Calu3 (cell line): ENCODE data around the gene TSLP. TPM values are rescaled to one million over a fixed set of nuclear protein-coding genes. Genes with fewer than 3 reads are reported as not detected.

Source experiments
- BruUV-seq: library from RNA; stranded (reverse); fragments of 400-500 nt; replicated peaks from 2 replicates; lab custom pipeline; 2021; lab: Mats Ljungman, UMichigan
- CTCF ChIA-PET: fragments of 300-600 bp; sonication (Branson Sonifier 250); formaldehyde crosslinking; loops from one replicate; lab custom pipeline; 2022; ENCODE audit warnings: antibody characterized with exemption; lab: Charles Lee
- DNase-seq: peaks from one replicate; pipeline ENCODE4 v3.0.0; 2022
- H3K27ac Mint-ChIP-seq: one replicate; pipeline ENCODE4 v1.8.0; 2022; ENCODE audit warnings: mixed read lengths; ENCODE audit not compliant: unreplicated experiment
- H3K27me3 Mint-ChIP-seq: one replicate; pipeline ENCODE4 v1.8.0; 2022; ENCODE audit warnings: mixed read lengths; ENCODE audit not compliant: unreplicated experiment
- H3K36me3 Mint-ChIP-seq: one replicate; pipeline ENCODE4 v1.8.0; 2022; ENCODE audit warnings: mild to moderate bottlenecking, moderate library complexity, mixed read lengths; ENCODE audit not compliant: insufficient read depth, unreplicated experiment
- H3K4me1 Mint-ChIP-seq: one replicate; pipeline ENCODE4 v1.8.0; 2022; ENCODE audit warnings: mild to moderate bottlenecking, low read depth, mixed read lengths; ENCODE audit not compliant: unreplicated experiment
- H3K4me3 Mint-ChIP-seq: one replicate; pipeline ENCODE4 v1.8.0; 2022; ENCODE audit warnings: mild to moderate bottlenecking, low read depth, moderate library complexity, mixed read lengths; ENCODE audit not compliant: unreplicated experiment
- H3K9me3 Mint-ChIP-seq: one replicate; pipeline ENCODE4 v1.8.0; 2022; ENCODE audit warnings: low read depth, mixed read lengths; ENCODE audit not compliant: unreplicated experiment
- CTCF ChIP-seq: fragments of 200-600 bp; IDR thresholded peaks from one replicate; pipeline ENCODE4 v1.8.0; 2022; ENCODE audit warnings: antibody characterized with exemption; ENCODE audit not compliant: unreplicated experiment
- intact Hi-C: fragments of 100-400 bp; cut with micrococcal nuclease; formaldehyde crosslinking; loops from one replicate; pipeline ENCODE4 v1.10.0; 2022; ENCODE audit not compliant: unreplicated experiment
- total RNA-seq: library from RNA; stranded (reverse); gene quantifications from 2 replicates; pipeline ENCODE4 v1.2.3, GENCODE V29; 2022

TSLP gene
- total RNA-seq, 1 experiment from 2014 or later: not detected

GRCh38 chr5:111121926-111122325 is 50.4 kb downstream of the TSLP start:
- H3K4me3 Mint-ChIP-seq: no peak overlapping the region
- DNase-seq: no peak
- no peak for TF ChIP-seq CTCF
- no peaks in the 10 kb centered on the region for H3K9me3 Mint-ChIP-seq
- intact Hi-C loops: no loop called here
- H3K4me1 Mint-ChIP-seq: no peaks in the 10 kb centered on the region
- CTCF ChIA-PET: no interaction called here
- peaks cover 38% of the 10 kb centered on the region for H3K36me3 Mint-ChIP-seq
- no peaks in the 10 kb centered on the region for H3K27me3 Mint-ChIP-seq
- BruUV-seq: no TSS peak
- H3K27ac Mint-ChIP-seq: no peak overlapping the region

DNA sequence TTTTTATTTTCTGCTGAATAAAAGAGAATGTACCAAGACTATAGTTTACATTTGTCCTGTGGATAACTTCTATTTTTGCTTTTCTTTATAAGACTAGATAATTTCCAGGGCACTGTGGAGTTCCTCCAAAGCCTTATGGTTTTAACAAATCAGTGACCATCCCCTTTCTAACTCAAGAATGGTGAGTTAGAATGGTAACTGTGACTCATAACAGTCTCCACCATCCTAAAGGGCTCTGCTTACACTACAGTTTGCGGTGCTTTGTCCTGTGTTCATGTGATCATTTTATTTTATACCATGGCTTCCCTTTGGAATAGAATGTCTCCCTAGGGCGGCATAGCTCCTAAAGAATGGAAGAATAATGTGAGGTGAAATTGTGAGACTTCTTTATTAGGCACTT is 50.9 kb downstream of the TSLP start:
- CTCF ChIA-PET: no interaction called here
- intact Hi-C loops: no loop called here
- H3K4me1 Mint-ChIP-seq: no peaks in the 10 kb centered on the region

GRCh38 chr5:111124793-111125192 is 53.3 kb downstream of the TSLP start:
- no peak overlapping the region for H3K4me3 Mint-ChIP-seq
- no peaks in the 10 kb centered on the region for H3K27me3 Mint-ChIP-seq
- no peaks in the 10 kb centered on the region for H3K9me3 Mint-ChIP-seq
- peaks cover 39% of the 10 kb centered on the region for H3K36me3 Mint-ChIP-seq
- H3K4me1 Mint-ChIP-seq: no peaks in the 10 kb centered on the region
- H3K27ac Mint-ChIP-seq: no peak overlapping the region
- TF ChIP-seq CTCF: no peak
- no TSS peak for BruUV-seq
- CTCF ChIA-PET: no interaction called here
- no peak for DNase-seq
- intact Hi-C loops: no loop called here

More for the DNA sequence above, 50.9 kb downstream of the TSLP start:
- no peak for TF ChIP-seq CTCF
- no peak overlapping the region for H3K27ac Mint-ChIP-seq
- no peaks in the 10 kb centered on the region for H3K27me3 Mint-ChIP-seq
- BruUV-seq: no TSS peak
- H3K9me3 Mint-ChIP-seq: no peaks in the 10 kb centered on the region
- DNase-seq: no peak
- H3K4me3 Mint-ChIP-seq: no peak overlapping the region
- H3K36me3 Mint-ChIP-seq: peaks cover 39% of the 10 kb centered on the region

- Mint-ChIP-seq H3K4me1 (no peaks in the 10 kb centered on the region), H3K9me3 (no peaks in the 10 kb centered on the region), H3K27ac (no peak overlapping the region), H3K36me3 (peaks cover 31% of the 10 kb centered on the region), H3K4me3 (no peak overlapping the region), H3K27me3 (no peaks in the 10 kb centered on the region)
- TF ChIP-seq CTCF: no peak
- CTCF ChIA-PET: no interaction called here
- no TSS peak for BruUV-seq
- intact Hi-C loops: no loop called here
- DNase-seq: no peak
Measured at GRCh38 chr5:111126896-111127295, 55.4 kb downstream of the TSLP start.

Other genes starting within 250 kb of the TSLP start
- 48.7 and 50.8 TPM in 2 replicates for gene WDR36, start 20.6 kb downstream of the TSLP start, total RNA-seq
- gene CAMK4, start 152.7 kb downstream of the TSLP start, total RNA-seq: 19.4 and 23.3 TPM in 2 replicates